ENCODE results near the gene ITPRIPL2.

The ITPRIPL2 gene

GRCh38 chr16:19119564-19119963 is 5.8 kb downstream of the ITPRIPL2 start:
- DNase-seq (ENCODE audit: low read depth), result no peak

GRCh38 chr16:19123535-19124178 is 9.9 kb downstream of the ITPRIPL2 start:
- no peak for DNase-seq (ENCODE audit: low read depth)

GRCh38 chr16:19126300-19126699 is 12.5 kb downstream of the ITPRIPL2 start:
- no peak for DNase-seq (ENCODE audit: low read depth)

- no peak for DNase-seq (ENCODE audit: low read depth)
Measured at GRCh38 chr16:19127205-19127604, 13.4 kb downstream of the ITPRIPL2 start.

- DNase-seq (ENCODE audit: low read depth), result no peak
Measured at GRCh38 chr16:19127674-19128131, 13.9 kb downstream of the ITPRIPL2 start.

- no peak for DNase-seq (ENCODE audit: low read depth)
Measured at GRCh38 chr16:19128454-19129200, 14.9 kb downstream of the ITPRIPL2 start.

GRCh38 chr16:19130385-19130784 is 16.6 kb downstream of the ITPRIPL2 start:
- DNase-seq (ENCODE audit: low read depth), result no peak

- no peak for DNase-seq (ENCODE audit: low read depth)
Measured at GRCh38 chr16:19130852-19131824, 17.4 kb downstream of the ITPRIPL2 start.

GRCh38 chr16:19131825-19132218 is 18.1 kb downstream of the ITPRIPL2 start:
- DNase-seq (ENCODE audit: low read depth), result no peak

GRCh38 chr16:19132255-19132654 is 18.5 kb downstream of the ITPRIPL2 start:
- DNase-seq (ENCODE audit: low read depth), result no peak

- DNase-seq (ENCODE audit: low read depth), result no peak
Measured at GRCh38 chr16:19132898-19133297, 19.1 kb downstream of the ITPRIPL2 start.

GRCh38 chr16:19133600-19133999 is 19.8 kb downstream of the ITPRIPL2 start:
- DNase-seq (ENCODE audit: low read depth), result no peak

- no peak for DNase-seq (ENCODE audit: low read depth)
Measured at GRCh38 chr16:19135201-19135842, 21.6 kb downstream of the ITPRIPL2 start.

GRCh38 chr16:19135896-19136438 is 22.2 kb downstream of the ITPRIPL2 start:
- DNase-seq (ENCODE audit: low read depth), result no peak

- no peak for DNase-seq (ENCODE audit: low read depth)
Measured at GRCh38 chr16:19136549-19137196, 22.9 kb downstream of the ITPRIPL2 start.

- DNase-seq (ENCODE audit: low read depth), result no peak
Measured at GRCh38 chr16:19137201-19138128, 23.7 kb downstream of the ITPRIPL2 start.

GRCh38 chr16:19138601-19139000 is 24.8 kb downstream of the ITPRIPL2 start:
- DNase-seq (ENCODE audit: low read depth), result no peak

GRCh38 chr16:19139436-19140091 is 25.8 kb downstream of the ITPRIPL2 start:
- no peak for DNase-seq (ENCODE audit: low read depth)

- DNase-seq (ENCODE audit: low read depth), result no peak
Measured at GRCh38 chr16:19140396-19140795, 26.6 kb downstream of the ITPRIPL2 start.
